ENCODE measurements around the gene ZNF629. TPM values are rescaled to one million over a fixed set of nuclear protein-coding genes. Genes with fewer than 3 reads are reported as not detected.
A peak's percentile ranks its signal among the peaks of the same experiment; 100 is the strongest.

ZNF629 gene
- total RNA-seq, 2 donors from 2014 or later: 21.2 to 22.9 TPM

- H3K4me3 ChIP-seq: no peak overlapping the region
- peaks cover 14% of the 10 kb centered on the region for H3K36me3 ChIP-seq
- H3K9me3 ChIP-seq: no peaks in the 10 kb centered on the region
- peaks cover 0 to 40% of the 10 kb centered on the region in 2 donors for H3K4me1 ChIP-seq
- DNase-seq (ENCODE audit: low spot score): no peak
- TF ChIP-seq, protein P1, sequence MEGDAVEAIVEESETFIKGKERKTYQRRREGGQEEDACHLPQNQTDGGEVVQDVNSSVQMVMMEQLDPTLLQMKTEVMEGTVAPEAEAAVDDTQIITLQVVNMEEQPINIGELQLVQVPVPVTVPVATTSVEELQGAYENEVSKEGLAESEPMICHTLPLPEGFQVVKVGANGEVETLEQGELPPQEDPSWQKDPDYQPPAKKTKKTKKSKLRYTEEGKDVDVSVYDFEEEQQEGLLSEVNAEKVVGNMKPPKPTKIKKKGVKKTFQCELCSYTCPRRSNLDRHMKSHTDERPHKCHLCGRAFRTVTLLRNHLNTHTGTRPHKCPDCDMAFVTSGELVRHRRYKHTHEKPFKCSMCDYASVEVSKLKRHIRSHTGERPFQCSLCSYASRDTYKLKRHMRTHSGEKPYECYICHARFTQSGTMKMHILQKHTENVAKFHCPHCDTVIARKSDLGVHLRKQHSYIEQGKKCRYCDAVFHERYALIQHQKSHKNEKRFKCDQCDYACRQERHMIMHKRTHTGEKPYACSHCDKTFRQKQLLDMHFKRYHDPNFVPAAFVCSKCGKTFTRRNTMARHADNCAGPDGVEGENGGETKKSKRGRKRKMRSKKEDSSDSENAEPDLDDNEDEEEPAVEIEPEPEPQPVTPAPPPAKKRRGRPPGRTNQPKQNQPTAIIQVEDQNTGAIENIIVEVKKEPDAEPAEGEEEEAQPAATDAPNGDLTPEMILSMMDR (IDR thresholded peaks at IDR 0.05): no peak
- no peaks in the 10 kb centered on the region for H3K27me3 ChIP-seq
- H3K27ac ChIP-seq: no peak overlapping the region
Measured at GRCh38 chr16:30745082-30745481, 41.9 kb downstream of the ZNF629 start.

DNA sequence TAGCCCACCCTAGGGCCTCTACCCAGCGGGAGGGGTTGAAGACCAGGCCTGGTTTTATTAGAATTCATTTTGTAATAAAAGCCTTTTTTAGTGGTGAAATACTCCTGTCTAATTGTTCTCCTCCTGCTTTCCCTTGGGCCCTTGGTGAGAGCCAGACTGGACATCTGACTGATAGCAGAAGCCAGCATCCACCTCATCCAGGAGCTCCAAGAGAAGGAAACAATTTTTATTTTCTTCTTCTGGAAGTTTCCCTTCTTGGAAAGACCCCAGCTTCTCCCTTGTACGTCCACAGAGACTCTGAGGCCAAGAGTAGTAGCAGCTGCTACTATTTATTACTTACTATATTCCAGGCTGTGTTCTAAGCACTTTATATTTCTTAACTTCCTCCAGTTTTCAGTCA, 42.8 kb downstream of the ZNF629 start:
- H3K4me1 ChIP-seq: peaks cover 0 to 37% of the 10 kb centered on the region in 2 donors
- H3K27me3 ChIP-seq: no peaks in the 10 kb centered on the region
- H3K27ac ChIP-seq: peak overlapping the region; percentile 6 to 55
- H3K9me3 ChIP-seq: no peaks in the 10 kb centered on the region
- no peak overlapping the region for H3K4me3 ChIP-seq
- no peak for DNase-seq (ENCODE audit: low spot score)
- H3K36me3 ChIP-seq: peaks cover 19% of the 10 kb centered on the region
- TF ChIP-seq, protein P1 (IDR thresholded peaks at IDR 0.05): no peak

GRCh38 chr16:30743716-30744115, 43.3 kb downstream of the ZNF629 start:
- peaks cover 0 to 32% of the 10 kb centered on the region in 2 donors for H3K4me1 ChIP-seq
- peaks cover 24% of the 10 kb centered on the region for H3K36me3 ChIP-seq
- no peaks in the 10 kb centered on the region for H3K9me3 ChIP-seq
- no peak overlapping the region for H3K4me3 ChIP-seq
- TF ChIP-seq, protein P1 (IDR thresholded peaks at IDR 0.05): no peak
- no peak for DNase-seq (ENCODE audit: low spot score)
- peak overlapping the region; percentile 6 to 55 for H3K27ac ChIP-seq
- no peaks in the 10 kb centered on the region for H3K27me3 ChIP-seq

DNA sequence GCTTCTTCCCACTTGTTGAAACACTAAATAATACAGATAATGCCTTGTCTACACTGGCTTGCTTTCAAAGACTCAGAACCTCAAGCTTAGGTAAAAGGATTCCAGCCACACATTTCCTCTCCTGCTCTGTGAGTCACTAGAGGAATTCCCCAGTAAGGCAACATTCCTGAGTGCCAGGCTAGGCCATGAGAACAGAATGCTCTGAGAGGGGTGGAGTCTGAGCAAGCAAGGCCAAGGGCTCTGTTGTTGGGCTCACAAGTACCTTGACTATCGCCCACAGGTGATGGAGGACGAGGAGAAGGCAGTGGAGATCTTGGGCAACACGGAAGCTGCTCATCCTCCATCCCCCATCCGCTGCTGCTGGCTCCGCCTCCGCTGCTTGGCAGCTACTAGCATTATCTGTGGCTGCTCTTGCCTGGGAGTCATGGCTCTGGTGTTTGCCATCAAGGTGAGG, 45.5 kb downstream of the ZNF629 start:
- H3K27ac ChIP-seq: peak overlapping the region; percentile 35 to 52
- H3K36me3 ChIP-seq: peaks cover 46% of the 10 kb centered on the region
- DNase-seq (ENCODE audit: low spot score): no peak
- no peaks in the 10 kb centered on the region for H3K27me3 ChIP-seq
- no peak overlapping the region for H3K4me3 ChIP-seq
- TF ChIP-seq, protein P1 (IDR thresholded peaks at IDR 0.05): no peak
- H3K4me1 ChIP-seq: peaks cover 0 to 24% of the 10 kb centered on the region in 2 donors
- no peaks in the 10 kb centered on the region for H3K9me3 ChIP-seq

GRCh38 chr16:30740364-30741251, 46.4 kb downstream of the ZNF629 start:
- peaks cover 0 to 24% of the 10 kb centered on the region in 2 donors for H3K4me1 ChIP-seq
- peak overlapping the region; percentile 35 to 52 for H3K27ac ChIP-seq
- peaks cover 55% of the 10 kb centered on the region for H3K36me3 ChIP-seq
- H3K9me3 ChIP-seq: no peaks in the 10 kb centered on the region
- H3K27me3 ChIP-seq: no peaks in the 10 kb centered on the region
- H3K4me3 ChIP-seq: no peak overlapping the region
- DNase-seq (ENCODE audit: low spot score): peak; percentile 90
- TF ChIP-seq, protein P1 (IDR thresholded peaks at IDR 0.05): no peak

Data from right atrium auricular region (tissue), 2 donors.